Measurements from ENCODE around the gene TTC17.

DNA sequence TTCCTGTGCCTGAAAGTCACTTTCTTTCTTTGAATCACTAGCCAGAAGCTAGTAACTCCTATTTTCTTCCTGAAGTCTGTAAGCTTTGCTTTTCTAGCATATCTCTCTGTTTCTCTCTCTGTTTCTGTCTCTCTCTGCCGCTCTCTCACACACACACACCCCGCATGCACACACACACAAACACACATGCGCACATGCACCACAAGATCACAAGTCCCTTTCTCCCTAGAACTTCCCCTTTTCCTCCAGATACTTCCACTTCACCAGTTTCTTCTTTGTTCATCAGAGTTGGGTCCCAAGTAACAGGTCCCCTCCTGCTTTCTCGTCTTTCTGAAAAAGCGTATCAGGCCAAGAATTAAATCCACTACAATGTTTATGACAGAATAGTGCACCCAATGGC is 173.3 kb downstream of the TTC17 start:
- TF ChIP-seq POLR2A (IDR thresholded peaks at IDR 0.05) = no peak
- TF ChIP-seq, protein P1, sequence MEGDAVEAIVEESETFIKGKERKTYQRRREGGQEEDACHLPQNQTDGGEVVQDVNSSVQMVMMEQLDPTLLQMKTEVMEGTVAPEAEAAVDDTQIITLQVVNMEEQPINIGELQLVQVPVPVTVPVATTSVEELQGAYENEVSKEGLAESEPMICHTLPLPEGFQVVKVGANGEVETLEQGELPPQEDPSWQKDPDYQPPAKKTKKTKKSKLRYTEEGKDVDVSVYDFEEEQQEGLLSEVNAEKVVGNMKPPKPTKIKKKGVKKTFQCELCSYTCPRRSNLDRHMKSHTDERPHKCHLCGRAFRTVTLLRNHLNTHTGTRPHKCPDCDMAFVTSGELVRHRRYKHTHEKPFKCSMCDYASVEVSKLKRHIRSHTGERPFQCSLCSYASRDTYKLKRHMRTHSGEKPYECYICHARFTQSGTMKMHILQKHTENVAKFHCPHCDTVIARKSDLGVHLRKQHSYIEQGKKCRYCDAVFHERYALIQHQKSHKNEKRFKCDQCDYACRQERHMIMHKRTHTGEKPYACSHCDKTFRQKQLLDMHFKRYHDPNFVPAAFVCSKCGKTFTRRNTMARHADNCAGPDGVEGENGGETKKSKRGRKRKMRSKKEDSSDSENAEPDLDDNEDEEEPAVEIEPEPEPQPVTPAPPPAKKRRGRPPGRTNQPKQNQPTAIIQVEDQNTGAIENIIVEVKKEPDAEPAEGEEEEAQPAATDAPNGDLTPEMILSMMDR (IDR thresholded peaks at IDR 0.05 in 8 of 11, conservative IDR thresholded peaks at IDR 0.05 in 3 of 11) = no peak

Data from spleen (tissue), 7 donors.